Neuronal stem cell (in vitro differentiated cells): ENCODE results near the gene THRAP3.

Experiments
- DNase-seq: peaks from one replicate; pipeline ENCODE4 v3.0.0-alpha.2; 2013; ENCODE audit warnings: low spot score
- H2AFZ ChIP-seq: one replicate; pipeline ENCODE4 v1.6.1; 2013; ENCODE audit warnings: mild to moderate bottlenecking, low read length, inconsistent platforms
- H2AK5ac ChIP-seq: 2 replicates; pipeline ENCODE4 v1.6.1; 2013; ENCODE audit warnings: low read depth, mild to moderate bottlenecking, inconsistent platforms, low read length, moderate library complexity, mixed read lengths
- H2BK120ac ChIP-seq: 2 replicates; pipeline ENCODE4 v1.6.1; 2013; ENCODE audit warnings: low read depth, mild to moderate bottlenecking, inconsistent platforms, low read length, moderate library complexity, mixed read lengths
- H2BK12ac ChIP-seq: one replicate; pipeline ENCODE4 v1.6.1; 2013; ENCODE audit warnings: low read length, inconsistent platforms
- H2BK15ac ChIP-seq: 2 replicates; pipeline ENCODE4 v1.6.1; 2013; ENCODE audit warnings: mild to moderate bottlenecking, low read length, inconsistent platforms, mixed read lengths
- H2BK5ac ChIP-seq: one replicate; pipeline ENCODE4 v1.6.1; 2013; ENCODE audit warnings: inconsistent platforms, mild to moderate bottlenecking, low read length, moderate library complexity
- H3K14ac ChIP-seq: one replicate; pipeline ENCODE4 v1.6.1; 2013; ENCODE audit warnings: low read length, inconsistent platforms
- H3K18ac ChIP-seq: 2 replicates; pipeline ENCODE4 v1.6.1; 2013; ENCODE audit warnings: low read length, inconsistent platforms
- H3K23ac ChIP-seq: 2 replicates; pipeline ENCODE4 v1.6.1; 2013; ENCODE audit warnings: low read depth, mild to moderate bottlenecking, mixed read lengths, low read length, inconsistent platforms; ENCODE audit not compliant: poor library complexity
- H3K27ac ChIP-seq: replicated peaks from 3 replicates; pipeline ENCODE4 v1.5.1; 2013; ENCODE audit warnings: low read length, inconsistent platforms
- H3K27me3 ChIP-seq, 3 experiments: 2 replicates each; pipeline ENCODE4 v1.6.1; 2013; ENCODE audit warnings: low read length in 3 of 3, mild to moderate bottlenecking in 2 of 3, inconsistent platforms in 1 of 3, low read depth in 1 of 3, mixed read lengths in 1 of 3, moderate library complexity in 1 of 3; ENCODE audit not compliant: control insufficient read depth in 3 of 3, insufficient read depth in 3 of 3
- H3K36me3 ChIP-seq, 2 donors: replicated peaks in 1 of 2; 2 replicates each; pipeline ENCODE4 v1.6.1; 2013; ENCODE audit warnings: low read length in 2 of 2; ENCODE audit not compliant: control insufficient read depth in 2 of 2, insufficient read depth in 2 of 2
- H3K4ac ChIP-seq: 2 replicates; pipeline ENCODE4 v1.6.1; 2013; ENCODE audit warnings: inconsistent platforms, mild to moderate bottlenecking, low read length, moderate library complexity
- H3K4me1 ChIP-seq, 2 donors: 1 replicate in 1 of 2; 2 replicates in 1 of 2; pipeline ENCODE4 v1.6.1; 2013; ENCODE audit warnings: low read length in 2 of 2, low read depth in 1 of 2; ENCODE audit not compliant: control insufficient read depth in 2 of 2, insufficient read depth in 1 of 2
- H3K4me2 ChIP-seq: one replicate; pipeline ENCODE4 v1.6.1; 2013; ENCODE audit warnings: mild to moderate bottlenecking, low read length, inconsistent platforms; ENCODE audit not compliant: insufficient read depth, poor library complexity, severe bottlenecking
- H3K4me3 ChIP-seq, 2 donors: 2 replicates each; pipeline ENCODE4 v1.5.1; 2013; ENCODE audit warnings: low read length in 2 of 2, mild to moderate bottlenecking in 2 of 2, inconsistent platforms in 1 of 2, moderate library complexity in 1 of 2
- H3K79me1 ChIP-seq: one replicate; pipeline ENCODE4 v1.6.1; 2013; ENCODE audit warnings: low read depth, mild to moderate bottlenecking, inconsistent platforms, low read length, moderate library complexity
- H3K9ac ChIP-seq: one replicate; pipeline ENCODE4 v1.6.1; 2013; ENCODE audit warnings: mild to moderate bottlenecking, low read depth, low read length, inconsistent platforms; ENCODE audit not compliant: poor library complexity
- H3K9me3 ChIP-seq, 2 donors: replicated peaks in 1 of 2; 2 replicates each; pipeline versions ENCODE3 to v1.6.1; 2013; ENCODE audit warnings: low read length in 2 of 2, mild to moderate bottlenecking in 2 of 2, inconsistent platforms in 1 of 2, low read depth in 1 of 2, mixed read lengths in 1 of 2, moderate library complexity in 1 of 2; ENCODE audit not compliant: control insufficient read depth in 2 of 2, insufficient read depth in 1 of 2
- H4K8ac ChIP-seq: one replicate; pipeline ENCODE4 v1.6.1; 2013; ENCODE audit warnings: low read depth, mild to moderate bottlenecking, inconsistent platforms, low read length, moderate library complexity
- H4K91ac ChIP-seq: one replicate; pipeline ENCODE4 v1.6.1; 2013; ENCODE audit warnings: low read length, low read depth, mild to moderate bottlenecking, inconsistent platforms; ENCODE audit not compliant: poor library complexity
- WGBS, 2 donors: extraction: QIAGEN DNeasy Blood & Tissue Kit; methylation state at CpG; one replicate each; pipeline ENCODE4 v1.1.7; 2013; ENCODE audit warnings: missing lambda C conversion rate in 2 of 2, mixed read lengths in 1 of 2; ENCODE audit not compliant: insufficient read length in 2 of 2, insufficient replicate concordance in 1 of 2; ENCODE audit errors: extremely low coverage in 2 of 2; 5-methylcytosine and 5-hydroxymethylcytosine counted together

Gene THRAP3

DNA sequence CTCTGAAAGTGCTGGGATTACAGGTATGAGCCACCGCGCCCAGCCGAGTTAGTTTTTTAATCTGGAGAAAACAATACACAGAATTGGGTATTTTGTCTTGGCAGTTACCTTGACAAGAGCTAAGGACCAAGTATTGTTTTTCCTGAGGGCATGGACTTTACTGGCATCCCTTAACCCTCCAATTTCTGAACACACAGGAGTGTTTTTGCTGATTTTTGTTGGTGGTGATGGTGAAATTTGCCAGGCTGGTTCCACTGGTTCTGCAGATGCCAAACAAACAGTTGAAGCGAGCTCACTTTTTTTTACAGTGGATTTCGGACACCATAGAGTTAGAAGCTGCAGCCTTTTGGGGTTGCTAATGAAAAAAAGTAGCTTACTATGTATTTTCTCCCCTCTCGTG is 44.7 kb downstream of the THRAP3 start:
- Histone ChIP-seq H2AK5ac (no peak overlapping the region), H4K8ac (no peak overlapping the region), H3K14ac (no peak overlapping the region), H2AFZ (no peak overlapping the region), H3K4me1 (no peaks in the 10 kb centered on the region), H4K91ac (no peak overlapping the region), H2BK12ac (no peak overlapping the region), H3K36me3 (peaks cover 7 to 84% of the 10 kb centered on the region in 2 donors), H3K23ac (no peak overlapping the region), H2BK120ac (no peak overlapping the region), H3K9me3 (no peaks in the 10 kb centered on the region), H3K9ac (no peak overlapping the region), H3K27ac (no peak overlapping the region), H3K4me2 (no peak overlapping the region), H2BK5ac (no peak overlapping the region), H3K79me1 (peaks cover 2% of the 10 kb centered on the region), H3K4ac (no peak overlapping the region), H3K27me3 (no peaks in the 10 kb centered on the region), H3K18ac (no peak overlapping the region), H3K4me3 (no peak overlapping the region), H2BK15ac (no peak overlapping the region)
- DNase-seq = no peak
- WGBS, 2 donors = no CpG with 5 or more reads among the region's 6 CpGs

DNA sequence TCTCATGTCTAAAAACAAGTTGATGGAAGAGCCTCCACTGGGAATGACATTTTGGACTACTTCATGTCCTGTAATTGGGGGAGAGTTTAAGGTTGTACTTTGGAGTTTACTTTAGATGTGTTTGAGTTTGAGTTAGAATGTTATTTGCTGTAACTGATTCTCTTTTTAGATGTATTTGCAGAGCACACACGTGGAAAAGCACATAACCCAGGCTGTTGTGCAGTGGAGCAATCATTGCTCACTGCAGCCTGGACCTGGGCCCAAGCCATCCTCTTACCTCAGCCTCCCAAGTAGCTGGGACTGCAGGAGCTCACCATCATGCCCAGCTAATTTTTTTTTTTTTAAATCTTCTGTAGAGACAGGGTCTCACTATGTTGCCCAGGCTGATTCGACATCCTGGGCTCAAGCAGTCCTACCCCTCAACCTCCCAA is 45.2 kb downstream of the THRAP3 start:
- Histone ChIP-seq H3K4me3 (no peak overlapping the region), H3K4me1 (no peaks in the 10 kb centered on the region), H3K9me3 (no peaks in the 10 kb centered on the region), H3K27me3 (no peaks in the 10 kb centered on the region), H3K9ac (no peak overlapping the region), H2AFZ (no peak overlapping the region), H3K79me1 (peaks cover 2% of the 10 kb centered on the region), H4K8ac (no peak overlapping the region), H2BK120ac (no peak overlapping the region), H4K91ac (no peak overlapping the region), H3K4ac (no peak overlapping the region), H3K18ac (no peak overlapping the region), H3K36me3 (peaks cover 5 to 84% of the 10 kb centered on the region in 2 donors), H2BK15ac (no peak overlapping the region), H3K23ac (no peak overlapping the region), H2AK5ac (no peak overlapping the region), H3K14ac (no peak overlapping the region), H3K4me2 (no peak overlapping the region), H2BK5ac (no peak overlapping the region), H2BK12ac (no peak overlapping the region), H3K27ac (no peak overlapping the region)
- DNase-seq = no peak
- WGBS, 2 donors = no CpG with 5 or more reads among the region's 2 CpGs

DNA sequence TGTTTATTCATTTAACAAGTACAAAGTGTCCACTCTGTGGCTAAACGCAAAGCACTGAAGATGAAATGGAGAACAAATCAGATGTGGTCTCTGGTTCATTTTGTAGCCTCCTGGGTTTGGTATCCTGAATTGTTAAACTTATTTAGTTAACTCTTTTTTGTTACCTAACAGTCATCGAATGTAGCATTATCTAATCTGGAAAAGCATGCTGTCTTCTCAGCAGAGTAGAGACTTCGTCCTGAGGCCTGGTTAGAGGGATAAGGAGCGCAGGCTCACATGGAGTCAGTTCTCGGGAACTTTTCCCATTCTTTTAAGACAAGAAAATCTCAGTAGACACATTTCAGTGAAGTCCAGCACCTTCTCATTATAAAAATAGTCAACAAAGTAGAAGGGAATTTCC is 48.8 kb downstream of the THRAP3 start:
- Histone ChIP-seq H2BK15ac (no peak overlapping the region), H3K23ac (no peak overlapping the region), H3K4me1 (no peaks in the 10 kb centered on the region), H3K27ac (no peak overlapping the region), H3K9me3 (no peaks in the 10 kb centered on the region), H2BK5ac (no peak overlapping the region), H3K18ac (no peak overlapping the region), H3K4me2 (no peak overlapping the region), H3K79me1 (peaks cover 2% of the 10 kb centered on the region), H3K36me3 (peaks cover 3 to 66% of the 10 kb centered on the region in 2 donors), H3K9ac (no peak overlapping the region), H2AFZ (no peak overlapping the region), H3K27me3 (no peaks in the 10 kb centered on the region), H4K91ac (no peak overlapping the region), H3K4ac (no peak overlapping the region), H4K8ac (no peak overlapping the region), H3K14ac (no peak overlapping the region), H2AK5ac (no peak overlapping the region), H2BK120ac (no peak overlapping the region), H2BK12ac (no peak overlapping the region), H3K4me3 (no peak overlapping the region)
- DNase-seq = no peak
- WGBS, 2 donors = no CpG with 5 or more reads among the region's 5 CpGs

DNA sequence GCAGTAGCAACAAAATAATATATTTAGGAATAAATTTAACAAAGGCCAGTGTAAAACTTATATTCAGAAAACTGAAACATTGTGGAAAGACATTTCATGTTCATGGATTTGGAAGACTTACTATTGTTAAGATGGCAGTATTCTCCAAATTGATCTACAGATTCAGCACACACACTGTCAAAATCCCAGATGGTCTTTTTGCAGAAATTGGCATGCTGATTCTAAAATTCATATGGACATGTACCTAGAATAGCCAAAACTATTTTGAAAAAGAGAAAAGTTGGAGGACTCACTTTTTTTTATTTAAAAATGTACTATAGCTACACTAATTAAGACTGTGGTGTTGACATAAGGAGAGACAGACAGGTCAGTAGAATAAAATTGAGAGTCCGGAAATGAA is 50.0 kb downstream of the THRAP3 start:
- Histone ChIP-seq H3K36me3 (peaks cover 3 to 60% of the 10 kb centered on the region in 2 donors), H3K9ac (no peak overlapping the region), H3K14ac (no peak overlapping the region), H3K4me3 (no peak overlapping the region), H2AK5ac (no peak overlapping the region), H4K8ac (no peak overlapping the region), H3K27me3 (no peaks in the 10 kb centered on the region), H3K4ac (no peak overlapping the region), H3K23ac (no peak overlapping the region), H3K4me2 (no peak overlapping the region), H3K18ac (no peak overlapping the region), H2BK12ac (no peak overlapping the region), H2BK15ac (no peak overlapping the region), H3K79me1 (peaks cover 3% of the 10 kb centered on the region), H2BK120ac (no peak overlapping the region), H2AFZ (no peak overlapping the region), H4K91ac (no peak overlapping the region), H3K9me3 (no peaks in the 10 kb centered on the region), H3K27ac (no peak overlapping the region), H3K4me1 (no peaks in the 10 kb centered on the region), H2BK5ac (no peak overlapping the region)
- no peak for DNase-seq
- WGBS, 2 donors = no CpG with 5 or more reads among the region's 1 CpG
